Smooth muscle cell of the pulmonary artery (primary cell): ENCODE measurements around the gene SLC22A17. TPM values are rescaled to one million over a fixed set of nuclear protein-coding genes. Genes with fewer than 3 reads are reported as not detected.

Experiments
- total RNA-seq: library from RNA; depleted of rRNA; stranded (reverse); fragments of >200 nt; gene quantifications from 2 replicates; pipeline ENCODE4 v1.2.3, GENCODE V29; 2014

The SLC22A17 gene
- 31.1 and 46.3 TPM in 2 replicates for total RNA-seq

GRCh38 chr14:23352506-23353432, at the start of gene SLC22A17:
Gene SLC22A17, minus strand, starts transcription at chr14:23352887.

DNA sequence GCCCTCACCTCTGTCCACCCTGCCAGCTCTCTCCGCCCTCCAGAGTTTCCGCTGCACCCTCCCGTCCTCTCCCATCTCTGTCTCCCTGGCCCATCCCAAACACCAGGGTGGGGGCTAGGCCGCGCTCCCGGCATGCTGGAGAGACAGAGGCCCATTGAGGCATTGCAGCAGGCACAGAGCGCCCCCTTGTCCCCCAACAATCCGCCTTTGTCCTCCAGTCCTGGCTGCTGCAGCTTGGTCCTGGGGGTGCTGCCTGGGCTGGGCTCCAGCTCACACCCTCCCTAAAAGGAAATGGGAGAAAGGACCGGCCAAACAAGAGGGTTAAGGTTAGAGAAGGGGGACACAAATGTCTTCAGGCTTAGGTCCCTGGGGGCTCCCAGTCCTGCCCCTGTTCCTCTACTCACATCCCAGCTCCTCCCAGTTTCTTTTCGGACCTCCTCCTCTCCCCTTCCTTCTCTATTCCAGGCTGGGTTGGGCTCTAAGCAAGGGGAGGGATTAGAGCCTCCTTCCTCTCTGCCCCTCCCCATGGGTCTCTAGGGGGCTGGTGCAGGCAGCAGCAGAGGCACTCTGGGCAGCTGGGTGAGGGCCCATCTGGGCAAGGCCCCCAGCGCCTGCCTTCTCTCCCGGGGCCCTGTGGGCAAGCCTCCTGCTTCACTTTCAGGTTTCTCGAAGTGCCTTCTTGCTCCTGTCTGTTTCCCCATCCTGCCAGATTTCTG, 24.0 kb upstream of the SLC22A17 start, which contains the start of gene CMTM5:
Gene CMTM5, plus strand, starts transcription at position 565 of the 716 bp plus-strand sequence. CDS start 206 bp downstream, outside the sequence.

GRCh38 chr14:23372509-23372908, 19.8 kb upstream of the SLC22A17 start, which contains the start of gene IL25:
Gene IL25, plus strand, starts transcription at chr14:23372809.

GRCh38 chr14:23365036-23365731, 12.5 kb upstream of the SLC22A17 start, which contains the start of gene EFS:
Gene EFS, minus strand, starts transcription at chr14:23365172. Its CDS starts 147 bp downstream, at chr14:23365025.

DNA sequence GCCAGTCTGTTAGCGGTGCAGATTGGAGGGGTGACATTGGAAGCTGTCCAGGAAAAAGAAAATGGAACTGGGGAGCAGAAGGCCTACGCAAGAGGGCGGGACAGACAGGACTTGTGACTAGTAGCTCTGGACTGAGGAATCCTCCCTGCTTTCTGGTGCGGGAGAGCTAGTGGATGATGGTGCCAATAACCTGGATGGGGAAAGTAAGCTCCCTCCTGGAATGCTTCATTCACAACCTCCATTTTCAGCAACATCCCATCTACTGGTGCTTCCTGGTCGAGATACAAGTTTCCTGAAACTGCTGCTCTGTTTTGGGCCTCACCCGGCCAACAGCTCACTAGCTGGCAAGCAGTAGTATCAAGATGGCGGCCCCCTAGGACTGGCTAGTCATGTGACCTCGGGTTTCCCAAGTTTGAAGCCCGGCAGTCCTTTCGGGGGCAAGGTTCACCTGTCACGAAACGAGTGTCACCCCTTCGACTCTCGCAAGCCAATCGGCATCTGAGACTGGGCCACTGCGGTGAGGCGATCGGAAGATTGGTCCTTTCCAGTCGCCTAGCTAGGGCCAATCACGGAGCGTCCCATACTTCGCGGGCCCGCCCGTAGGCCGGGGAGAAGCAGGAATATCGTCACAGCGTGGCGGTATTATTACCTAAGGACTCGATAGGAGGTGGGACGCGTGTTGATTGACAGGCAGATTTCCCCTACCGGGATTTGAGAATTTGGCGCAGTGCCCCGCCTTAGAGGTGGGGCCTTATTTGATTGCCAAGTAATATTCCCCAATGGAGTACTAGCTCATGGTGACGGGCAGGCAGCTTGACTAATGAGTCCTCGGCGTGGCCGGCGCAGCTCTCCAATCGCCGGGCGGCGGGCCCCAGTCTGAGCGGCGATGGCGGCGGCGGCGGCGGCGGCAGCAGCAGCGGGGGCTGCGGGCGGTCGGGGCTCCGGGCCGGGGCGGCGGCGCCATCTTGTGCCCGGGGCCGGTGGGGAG, 31.8 kb downstream of the SLC22A17 start, which contains the start of gene PABPN1:
Gene PABPN1, plus strand, starts transcription at position 874 of the 988 bp plus-strand sequence. Its CDS starts 13 bp downstream, at position 887.

GRCh38 chr14:23306412-23307145, 46.1 kb downstream of the SLC22A17 start, which contains the start of gene BCL2L2:
Gene BCL2L2, plus strand, starts transcription at chr14:23306833. Its CDS starts 935 bp downstream, at chr14:23307768.

DNA sequence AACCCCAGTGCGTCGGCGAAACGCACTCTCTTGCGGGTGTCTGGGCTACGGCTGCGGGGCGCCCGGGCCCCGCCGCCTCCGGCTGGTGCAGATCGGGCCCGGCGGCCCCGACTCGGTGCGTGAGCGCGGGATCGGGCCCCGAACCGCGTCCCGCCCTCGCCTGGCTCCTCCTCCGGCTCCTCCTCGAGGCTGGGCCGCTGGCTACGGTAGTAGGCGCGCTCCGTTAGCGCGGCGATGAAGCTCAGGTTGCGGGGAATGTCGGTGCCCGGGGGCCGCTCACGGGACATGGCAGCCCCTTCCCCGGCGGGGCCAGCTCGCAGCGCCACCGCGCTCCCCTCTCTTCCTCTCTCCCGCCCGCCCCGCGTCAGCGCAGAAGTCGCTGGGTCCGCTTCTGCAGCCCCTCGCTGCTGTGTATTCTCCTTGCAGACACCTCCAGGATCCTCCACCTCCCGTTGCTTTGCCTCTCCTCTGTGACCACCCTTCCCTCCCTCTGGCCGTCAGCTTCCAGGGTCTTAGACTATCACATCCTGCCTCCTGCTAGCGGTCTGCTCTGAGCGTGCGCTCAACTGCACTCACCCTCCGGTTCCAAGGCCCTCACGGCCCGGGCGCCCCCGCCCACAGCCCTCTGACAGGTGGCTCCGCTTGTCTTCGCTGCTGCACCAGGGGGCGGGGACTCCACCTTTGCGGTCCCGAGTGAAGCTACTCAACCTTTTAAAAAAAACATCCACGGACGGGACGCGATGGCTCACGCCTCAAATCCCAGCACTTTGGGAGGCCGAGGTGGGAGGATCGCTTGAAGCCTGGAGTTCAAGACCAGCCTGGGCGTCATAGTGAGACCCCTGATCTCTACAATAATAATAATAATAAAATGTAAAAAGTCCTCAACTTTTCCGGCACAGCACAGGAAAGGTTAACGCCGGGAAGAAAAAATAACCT, 50.1 kb downstream of the SLC22A17 start, which contains the start of gene PPP1R3E:
Gene PPP1R3E, minus strand, starts transcription at position 570 of the 936 bp plus-strand sequence. Its CDS starts 283 bp downstream, at position 287.

Other genes with a start within 250 kb of the SLC22A17 start
- 0.13 TPM in 1 of 2 replicates, not detected in the other for gene CIROP, start 247.9 kb downstream of the SLC22A17 start, total RNA-seq
- not detected in 2 replicates for gene CEBPE, start 233.6 kb downstream of the SLC22A17 start, total RNA-seq
- 8.0 and 8.6 TPM in 2 replicates for gene SLC7A8, start 169.2 kb downstream of the SLC22A17 start, total RNA-seq
- gene RNF212B, start 115.0 kb downstream of the SLC22A17 start, total RNA-seq = not detected in 2 replicates
- 4.2 and 6.4 TPM in 2 replicates for gene HOMEZ, start 66.8 kb downstream of the SLC22A17 start, total RNA-seq
- gene PPP1R3E, start 50.0 kb downstream of the SLC22A17 start, total RNA-seq = 3.9 and 5.0 TPM in 2 replicates
- 31.4 and 31.5 TPM in 2 replicates for gene BCL2L2, start 46.1 kb downstream of the SLC22A17 start, total RNA-seq
- 59.7 and 77.2 TPM in 2 replicates for gene PABPN1, start 31.4 kb downstream of the SLC22A17 start, total RNA-seq
- 4.7 and 15.0 TPM in 2 replicates for gene EFS, start 12.3 kb upstream of the SLC22A17 start, total RNA-seq
- not detected in 2 replicates for gene IL25, start 19.9 kb upstream of the SLC22A17 start, total RNA-seq
- gene CMTM5, start 24.2 kb upstream of the SLC22A17 start, total RNA-seq = 0.17 and 0.65 TPM in 2 replicates
- not detected in 2 replicates for gene MYH6, start 55.4 kb upstream of the SLC22A17 start, total RNA-seq
- not detected in 2 replicates for gene MYH7, start 82.8 kb upstream of the SLC22A17 start, total RNA-seq
- gene NGDN, start 116.8 kb upstream of the SLC22A17 start, total RNA-seq = 28.5 and 31.1 TPM in 2 replicates
- gene ZFHX2, start 198.9 kb upstream of the SLC22A17 start, total RNA-seq = 0.52 and 0.83 TPM in 2 replicates
- gene THTPA, start 203.4 kb upstream of the SLC22A17 start, total RNA-seq = 25.5 and 26.2 TPM in 2 replicates
- 10.2 and 10.6 TPM in 2 replicates for gene AP1G2, start 214.9 kb upstream of the SLC22A17 start, total RNA-seq
- gene JPH4, start 225.9 kb upstream of the SLC22A17 start, total RNA-seq = not detected in 2 replicates